Measurements from ENCODE around the gene RAPH1. TPM values are rescaled to one million over a fixed set of nuclear protein-coding genes. Genes with fewer than 3 reads are reported as not detected.
A peak's percentile ranks its signal among the peaks of the same experiment; 100 is the strongest.

The RAPH1 gene
- total RNA-seq, 1 experiment from 2014 or later: 31.4 TPM

- BruUV-seq (replicated peaks): no TSS peak
- ChIA-PET CTCF (interaction anchor here (0.7 kb wide), 2 partner anchors 25 to 361 kb away, joined by 3 read pairs; no protein-coding TSS in a partner anchor), POLR2A (no interaction called here)
- Histone ChIP-seq H3K9me3 (ENCODE audit: control insufficient read depth, insufficient read depth, low read depth, low read length) (no peaks in the 10 kb centered on the region), H3K4me1 (ENCODE audit: control insufficient read depth, insufficient read depth, low read length) (no peaks in the 10 kb centered on the region), H3K27me3 (ENCODE audit: control insufficient read depth, insufficient read depth, low read length) (no peaks in the 10 kb centered on the region), H3K27ac (ENCODE audit: low read length) (no peak overlapping the region), H3K36me3 (ENCODE audit: control insufficient read depth, insufficient read depth, low read length) (peaks cover 4% of the 10 kb centered on the region; the same call in 1 of the 2 replicates), H3K4me3 (ENCODE audit: low read depth in 2 of 2, low read length in 2 of 2) (no peak overlapping the region)
- in situ Hi-C loops (cut with HindIII; ENCODE audit: low pct_unique_long_range_greater_than_20kb, low sequenced_read_pairs): no loop called here
- ATAC-seq (peak; percentile 81), DNase-seq (ENCODE audit: low read depth, low spot score) (peak; percentile 42)
- TF ChIP-seq SIN3A (IDR thresholded peaks at IDR 0.05; ENCODE audit: borderline replicate concordance, insufficient read depth, low read depth, low read length): no peak
- TF ChIP-seq REST (IDR thresholded peaks at IDR 0.05; ENCODE audit: insufficient read depth in 1 of 2, low read depth in 2 of 2, low read length in 1 of 2): no peak
- peak; percentile 78; the same call in 1 of the 2 replicates for TF ChIP-seq CTCF (IDR thresholded peaks at IDR 0.05)
- intact Hi-C loops (cut with micrococcal nuclease; ENCODE audit: unreplicated experiment): loop anchor here (10.0 kb wide), 2 partner anchors 361 to 461 kb away; no protein-coding TSS in a partner anchor
These were observed 81.1 kb downstream of the RAPH1 start for GRCh38 chr2:203453858-203454451.

GRCh38 chr2:203451689-203452088 is 83.4 kb downstream of the RAPH1 start:
- intact Hi-C loops (cut with micrococcal nuclease; ENCODE audit: unreplicated experiment) (loop anchor here (10.0 kb wide), 2 partner anchors 363 to 463 kb away; no protein-coding TSS in a partner anchor), in situ Hi-C loops (cut with HindIII; ENCODE audit: low pct_unique_long_range_greater_than_20kb, low sequenced_read_pairs) (no loop called here)
- BruUV-seq (replicated peaks): no TSS peak
- Histone ChIP-seq H3K4me3 (ENCODE audit: low read depth in 2 of 2, low read length in 2 of 2) (no peak overlapping the region), H3K36me3 (ENCODE audit: control insufficient read depth, insufficient read depth, low read length) (peaks cover 9% of the 10 kb centered on the region), H3K9me3 (ENCODE audit: control insufficient read depth, insufficient read depth, low read depth, low read length) (no peaks in the 10 kb centered on the region), H3K27me3 (ENCODE audit: control insufficient read depth, insufficient read depth, low read length) (no peaks in the 10 kb centered on the region), H3K27ac (ENCODE audit: low read length) (no peak overlapping the region), H3K4me1 (ENCODE audit: control insufficient read depth, insufficient read depth, low read length) (no peaks in the 10 kb centered on the region)
- DNase-seq (ENCODE audit: low read depth, low spot score) (no peak), ATAC-seq (no peak)
- TF ChIP-seq REST (IDR thresholded peaks at IDR 0.05; ENCODE audit: insufficient read depth in 1 of 2, low read depth in 2 of 2, low read length in 1 of 2): no peak
- TF ChIP-seq CTCF (IDR thresholded peaks at IDR 0.05): no peak
- no peak for TF ChIP-seq POLR2AphosphoS5 (IDR thresholded peaks at IDR 0.05; ENCODE audit: low read depth, low read length)
- TF ChIP-seq TCF7L2 (IDR thresholded peaks at IDR 0.05; ENCODE audit: low read depth, low read length): no peak
- TF ChIP-seq SIN3A (IDR thresholded peaks at IDR 0.05; ENCODE audit: borderline replicate concordance, insufficient read depth, low read depth, low read length): no peak
- POLR2A ChIA-PET: interaction anchor here (0.6 kb wide), 1 partner anchor 580 kb away, joined by 3 read pairs; no protein-coding TSS in a partner anchor
- CTCF ChIA-PET: no interaction called here

All from Panc1 (cell line).